Sigmoid colon (tissue), 7 donors: ENCODE data around the gene CMSS1. TPM values are rescaled to one million over a fixed set of nuclear protein-coding genes. Genes with fewer than 3 reads are reported as not detected.
"Not testable (repeated sequence)": the region's sequence is repeated elsewhere in the genome, so short reads cannot be mapped to it uniquely, and the experiment has no call there.

Source experiments
- DNase-seq: peaks from one replicate; pipeline ENCODE4 v3.0.0-alpha.2; 2019
- H3K27ac ChIP-seq, 4 donors: fragments of 200-600 bp; sonication (generic); one replicate each; pipeline ENCODE4 v1.5.1; 2016 to 2019; ENCODE audit warnings: mild to moderate bottlenecking in 1 of 4
- H3K27me3 ChIP-seq, 3 donors: fragments of 200-600 bp; sonication (generic); one replicate each; pipeline ENCODE4 v1.5.1; 2019; ENCODE audit warnings: mild to moderate bottlenecking in 1 of 3
- H3K36me3 ChIP-seq, 4 donors: fragments of 200-600 bp; sonication (generic); one replicate each; pipeline ENCODE4 v1.5.1; 2016 to 2019
- H3K4me1 ChIP-seq, 4 donors: fragments of 200-600 bp; sonication (generic); one replicate each; pipeline ENCODE4 v1.5.1; 2017 to 2019
- H3K4me3 ChIP-seq, 4 donors: fragments of 200-600 bp; sonication (generic); one replicate each; pipeline ENCODE4 v1.5.1; 2017 to 2019; ENCODE audit warnings: mild to moderate bottlenecking in 2 of 4, moderate library complexity in 1 of 4
- H3K9me3 ChIP-seq, 4 donors: fragments of 200-600 bp in 3 of 4; sonication (generic) in 3 of 4; one replicate each; pipeline versions ENCODE4 v1.5.1 to v1.6.1; 2013 to 2019
- EP300 ChIP-seq, 4 donors: sonication (generic); formaldehyde crosslinking; IDR thresholded peaks; one replicate each; pipeline ENCODE4 v1.6.1; 2017; ENCODE audit warnings: antibody characterized with exemption in 4 of 4
- POLR2A ChIP-seq, 2 donors: fragments of 450-650 bp; IDR thresholded peaks; one replicate each; pipeline ENCODE4 v1.6.1; 2016; ENCODE audit warnings: antibody characterized with exemption in 2 of 2, mild to moderate bottlenecking in 2 of 2, moderate library complexity in 2 of 2
- POLR2AphosphoS5 ChIP-seq, 4 donors: sonication (generic); formaldehyde crosslinking; IDR thresholded peaks; one replicate each; pipeline ENCODE4 v1.6.1; 2017; ENCODE audit warnings: antibody characterized with exemption in 4 of 4
- WGBS, 2 donors: extraction: QIAGEN DNeasy Blood & Tissue Kit; methylation state at CpG; one replicate each; pipeline ENCODE4 v1.1.7; 2013; 5-methylcytosine and 5-hydroxymethylcytosine counted together
- intact Hi-C: fragments of 100-400 bp; cut with DNase I; formaldehyde crosslinking; loops from one replicate; pipeline ENCODE4 v1.15.1; 2023
- polyA plus RNA-seq, 3 donors: library from polyadenylated mRNA; stranded (reverse); fragments of 200-250 nt; gene quantifications; one replicate each; pipeline ENCODE4 v1.2.3, GENCODE V29; 2013
- total RNA-seq, 4 donors: library from RNA; depleted of rRNA; stranded (reverse); fragments of >200 nt; gene quantifications; one replicate each; pipeline ENCODE4 v1.1.0, GENCODE V29; 2016
- TF ChIP-seq, protein P1 (sequence below), 4 experiments: fragments of 450-650 bp in 3 of 4; fragments of 200-600 bp in 1 of 4; IDR thresholded peaks; one replicate each; pipeline ENCODE4 v1.5.1; 2016 to 2019; ENCODE audit warnings: antibody characterized with exemption in 4 of 4, mild to moderate bottlenecking in 3 of 4, moderate library complexity in 2 of 4
- donor health status: healthy with polysubstance abuse.
- donor health status: Bipolar disorder and iron deficiency.
- donor health status: healthy.

The CMSS1 gene
- total and polyA plus RNA-seq, 7 donors = 6.0 to 19.4 (median 13.9) TPM

DNA sequence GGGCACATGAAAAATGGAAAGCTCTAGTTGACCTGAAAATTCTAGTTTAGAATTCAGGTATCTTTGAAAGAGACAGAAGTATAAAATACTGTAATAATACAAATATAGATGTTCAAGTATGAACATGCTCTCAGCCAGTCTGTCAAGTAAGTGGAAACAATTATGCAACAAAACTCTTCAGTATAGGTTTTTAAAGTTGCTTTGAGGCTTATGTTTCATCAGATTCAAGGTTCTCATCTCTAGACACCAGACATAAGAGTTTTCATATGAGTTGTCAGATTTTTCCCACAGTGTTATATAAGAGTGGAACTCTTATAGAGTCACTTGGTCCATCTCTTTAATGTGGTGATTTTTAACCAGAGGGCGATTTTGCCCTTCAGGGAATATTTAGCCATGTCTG, 22.0 kb downstream of the CMSS1 start:
- TF ChIP-seq POLR2AphosphoS5 (IDR thresholded peaks at IDR 0.05) = no peak
- TF ChIP-seq POLR2A (IDR thresholded peaks at IDR 0.05) = no peak
- TF ChIP-seq, protein P1, sequence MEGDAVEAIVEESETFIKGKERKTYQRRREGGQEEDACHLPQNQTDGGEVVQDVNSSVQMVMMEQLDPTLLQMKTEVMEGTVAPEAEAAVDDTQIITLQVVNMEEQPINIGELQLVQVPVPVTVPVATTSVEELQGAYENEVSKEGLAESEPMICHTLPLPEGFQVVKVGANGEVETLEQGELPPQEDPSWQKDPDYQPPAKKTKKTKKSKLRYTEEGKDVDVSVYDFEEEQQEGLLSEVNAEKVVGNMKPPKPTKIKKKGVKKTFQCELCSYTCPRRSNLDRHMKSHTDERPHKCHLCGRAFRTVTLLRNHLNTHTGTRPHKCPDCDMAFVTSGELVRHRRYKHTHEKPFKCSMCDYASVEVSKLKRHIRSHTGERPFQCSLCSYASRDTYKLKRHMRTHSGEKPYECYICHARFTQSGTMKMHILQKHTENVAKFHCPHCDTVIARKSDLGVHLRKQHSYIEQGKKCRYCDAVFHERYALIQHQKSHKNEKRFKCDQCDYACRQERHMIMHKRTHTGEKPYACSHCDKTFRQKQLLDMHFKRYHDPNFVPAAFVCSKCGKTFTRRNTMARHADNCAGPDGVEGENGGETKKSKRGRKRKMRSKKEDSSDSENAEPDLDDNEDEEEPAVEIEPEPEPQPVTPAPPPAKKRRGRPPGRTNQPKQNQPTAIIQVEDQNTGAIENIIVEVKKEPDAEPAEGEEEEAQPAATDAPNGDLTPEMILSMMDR (IDR thresholded peaks at IDR 0.05) = no peak
- no peak for TF ChIP-seq EP300 (IDR thresholded peaks at IDR 0.05)
- no peak overlapping the region for H3K4me3 ChIP-seq
- intact Hi-C loops = loop anchor here (10.0 kb wide), 1 partner anchor 495 kb away; the partner anchor contains the start of gene NIT2
- no peaks in the 10 kb centered on the region for H3K36me3 ChIP-seq
- no peak overlapping the region for H3K27ac ChIP-seq
- DNase-seq = no peak
- 82 to 88% methylated on average over 1 of the region's 1 CpG for WGBS, 2 donors
- no peaks in the 10 kb centered on the region for H3K27me3 ChIP-seq
- peaks cover 0 to 22% (median 18%) of the 10 kb centered on the region in 4 donors for H3K4me1 ChIP-seq
- no peaks in the 10 kb centered on the region for H3K9me3 ChIP-seq

DNA sequence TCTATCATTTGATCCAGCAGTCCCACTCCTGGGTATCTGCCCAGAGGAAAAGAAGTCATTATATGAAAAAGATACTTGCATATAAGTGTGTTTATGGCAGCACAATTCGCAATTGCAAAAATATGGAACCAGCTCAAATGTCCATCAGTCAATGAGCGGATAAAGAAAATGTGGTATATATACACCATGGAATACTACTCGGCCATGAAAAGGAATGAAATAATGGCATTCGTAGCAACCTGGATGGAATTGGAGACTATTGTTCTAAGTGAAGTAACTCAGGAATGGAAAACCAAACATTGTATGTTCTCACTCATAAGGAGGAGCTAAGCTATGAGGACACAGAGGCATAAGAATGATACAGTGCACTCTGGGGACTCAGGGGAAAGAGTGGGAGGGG, 24.3 kb downstream of the CMSS1 start:
- 97% methylated on average over 4 of the region's 4 CpGs for WGBS, 2 donors
- intact Hi-C loops = not testable (repeated sequence)

DNA sequence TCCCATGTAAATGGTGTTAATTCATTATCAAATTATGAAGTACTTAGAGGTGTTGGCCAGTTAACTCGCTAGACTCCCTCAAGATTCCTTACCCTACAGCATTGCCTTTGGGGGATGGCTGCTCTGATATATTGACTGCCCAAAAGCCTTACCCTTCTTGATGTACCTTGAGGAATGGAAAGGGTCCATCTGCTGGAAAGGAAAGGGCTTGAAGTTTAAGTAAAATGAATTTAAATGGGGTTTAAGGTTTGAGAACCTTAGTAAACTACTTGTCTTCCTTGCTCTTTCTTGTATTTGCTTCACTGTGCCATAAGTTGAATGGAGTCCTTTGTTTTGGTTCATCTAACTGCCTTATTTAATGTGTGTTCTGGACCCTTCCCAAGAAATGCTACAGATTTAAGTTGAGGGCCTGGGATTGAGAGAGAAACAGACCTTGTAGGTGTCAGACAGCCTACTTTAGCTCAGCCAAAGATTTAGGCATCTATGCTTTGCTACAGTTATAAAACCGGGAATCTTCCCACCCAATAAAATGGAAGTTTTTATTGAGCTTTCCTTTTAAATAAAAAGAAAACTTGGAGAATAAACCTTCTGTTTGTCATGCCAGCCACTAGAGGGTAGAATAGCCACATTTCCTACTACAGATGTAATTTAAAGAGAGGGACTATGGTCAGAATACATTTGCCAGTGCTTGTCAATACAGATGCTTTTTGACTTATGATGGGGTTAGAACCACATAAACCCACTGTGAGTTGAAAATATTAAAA, 25.3 kb downstream of the CMSS1 start:
- no peak for DNase-seq
- Histone ChIP-seq H3K9me3 (no peaks in the 10 kb centered on the region), H3K4me1 (peaks cover 0 to 56% (median 46%) of the 10 kb centered on the region in 4 donors), H3K36me3 (no peaks in the 10 kb centered on the region), H3K4me3 (no peak overlapping the region), H3K27me3 (no peaks in the 10 kb centered on the region), H3K27ac (peak overlapping the region; percentile 70 to 95 (median 88))
- 24 to 49% methylated on average over 2 of the region's 2 CpGs for WGBS, 2 donors
- TF ChIP-seq, protein P1 (IDR thresholded peaks at IDR 0.05) = peak; percentile 41 to 78 (median 70)
- peak in 2 of 4 donors; percentile 24 to 27 for TF ChIP-seq POLR2AphosphoS5 (IDR thresholded peaks at IDR 0.05)
- TF ChIP-seq POLR2A (IDR thresholded peaks at IDR 0.05) = no peak
- no peak for TF ChIP-seq EP300 (IDR thresholded peaks at IDR 0.05)
- intact Hi-C loops = no loop called here

More for the DNA sequence above, 24.3 kb downstream of the CMSS1 start:
- H3K36me3 ChIP-seq, H3K9me3 ChIP-seq, H3K27me3 ChIP-seq, DNase-seq, H3K4me3 ChIP-seq: not testable (repeated sequence)
- Histone ChIP-seq H3K4me1 (peaks cover 0 to 45% (median 37%) of the 10 kb centered on the region in 4 donors), H3K27ac (peak overlapping the region in 1 of 4 donors; percentile 94)

DNA sequence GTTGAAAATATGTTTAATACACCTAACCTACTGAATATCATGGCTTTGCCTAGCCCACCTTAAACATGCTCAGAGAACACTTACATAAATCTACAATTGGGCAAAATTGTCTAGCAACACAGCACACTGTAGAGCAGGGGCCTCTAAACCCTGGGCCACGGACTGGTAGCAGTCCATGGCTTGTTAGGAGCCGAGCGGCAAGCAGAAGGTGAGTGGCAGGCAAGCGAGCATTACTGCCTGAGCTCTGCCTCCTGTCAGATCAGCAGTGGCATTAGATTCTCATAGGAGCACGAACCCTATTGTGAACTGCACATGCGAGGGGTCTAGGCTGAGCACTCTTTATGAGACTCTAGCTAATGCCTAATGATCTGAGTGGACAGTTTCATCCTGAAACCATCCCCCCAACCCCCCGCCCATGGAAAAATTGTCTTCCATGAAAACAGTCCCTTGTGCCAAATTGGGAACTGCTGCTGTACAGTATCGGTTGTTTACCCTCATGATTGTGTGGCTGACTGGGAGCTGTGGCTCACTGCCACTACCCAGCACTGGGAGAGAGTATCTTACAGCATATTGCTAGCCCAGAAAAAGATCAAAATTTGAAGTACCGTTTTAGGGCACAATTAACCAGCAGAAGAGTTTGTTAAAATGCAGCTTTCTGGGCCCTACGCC, 26.1 kb downstream of the CMSS1 start:
- Histone ChIP-seq H3K36me3 (no peaks in the 10 kb centered on the region), H3K4me3 (peak overlapping the region in 2 of 4 donors; percentile 16 to 20), H3K27ac (peak overlapping the region; percentile 70 to 95 (median 88)), H3K4me1 (peaks cover 0 to 63% (median 50%) of the 10 kb centered on the region in 4 donors), H3K27me3 (no peaks in the 10 kb centered on the region), H3K9me3 (no peaks in the 10 kb centered on the region)
- no peak for DNase-seq
- intact Hi-C loops = no loop called here
- TF ChIP-seq POLR2A (IDR thresholded peaks at IDR 0.05) (no peak), POLR2AphosphoS5 (IDR thresholded peaks at IDR 0.05) (no peak), EP300 (IDR thresholded peaks at IDR 0.05) (no peak)
- TF ChIP-seq, protein P1 (IDR thresholded peaks at IDR 0.05) = no peak
- WGBS, 2 donors = 68 to 73% methylated on average over 10 of the region's 10 CpGs

DNA sequence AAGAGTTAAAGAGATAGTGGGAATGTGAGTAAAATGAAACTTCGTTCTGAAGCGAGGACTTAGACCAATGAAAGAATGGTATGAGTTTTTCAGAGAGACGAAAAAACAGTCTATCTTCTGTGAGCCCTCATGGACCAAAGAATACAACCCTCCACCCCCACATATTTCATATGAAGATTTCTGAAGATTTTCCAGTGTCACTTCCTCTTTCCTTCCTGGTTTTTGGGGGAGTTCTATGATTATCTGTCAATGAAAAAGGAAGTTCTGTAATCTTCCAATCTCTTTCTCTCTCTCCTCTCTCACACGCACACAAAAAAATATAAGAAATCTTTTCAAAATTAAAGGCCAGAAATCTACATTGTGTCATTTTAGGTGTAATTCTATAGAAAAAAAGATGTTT, 27.7 kb downstream of the CMSS1 start:
- peak overlapping the region; percentile 70 to 95 (median 88) for H3K27ac ChIP-seq
- TF ChIP-seq POLR2AphosphoS5 (IDR thresholded peaks at IDR 0.05) (no peak), POLR2A (IDR thresholded peaks at IDR 0.05) (no peak), EP300 (IDR thresholded peaks at IDR 0.05) (no peak)
- TF ChIP-seq, protein P1 (IDR thresholded peaks at IDR 0.05) = no peak
- H3K4me3 ChIP-seq = peak overlapping the region in 1 of 4 donors; percentile 3
- intact Hi-C loops = loop anchor here (5.0 kb wide), 1 partner anchor 92 kb away; no protein-coding TSS in a partner anchor
- no peaks in the 10 kb centered on the region for H3K27me3 ChIP-seq
- H3K4me1 ChIP-seq = peaks cover 0 to 71% (median 55%) of the 10 kb centered on the region in 4 donors
- H3K9me3 ChIP-seq = no peaks in the 10 kb centered on the region
- H3K36me3 ChIP-seq = peaks cover 0 to 7% (median 3%) of the 10 kb centered on the region in 4 donors
- 65 to 81% methylated on average over 4 of the region's 4 CpGs for WGBS, 2 donors
- DNase-seq = no peak
